Erythroblast (primary cell): ENCODE results near the gene ST8SIA5.

ENCODE experiments used
- GATA1 ChIP-seq: IDR thresholded peaks from 2 replicates; pipeline ENCODE4 v1.6.1; 2011; ENCODE audit warnings: low read depth, mild to moderate bottlenecking, control low read depth, low read length, moderate library complexity
- POLR2A ChIP-seq: IDR thresholded peaks from 2 replicates; pipeline ENCODE4 v1.6.1; 2011; ENCODE audit warnings: mild to moderate bottlenecking, low read length

GRCh38 chr18:46621111-46621766 is 135.6 kb downstream of the ST8SIA5 start:
- no peak for TF ChIP-seq POLR2A
- no peak for TF ChIP-seq GATA1
